Vagina (tissue), 2 donors: ENCODE measurements around the gene IL13RA1.

Source experiments
- POLR2A ChIP-seq, 2 donors: fragments of 450-650 bp; IDR thresholded peaks; one replicate each; pipeline ENCODE4 v1.6.1; 2017; ENCODE audit warnings: antibody characterized with exemption in 2 of 2, mild to moderate bottlenecking in 2 of 2, moderate library complexity in 2 of 2
- TF ChIP-seq, protein P1 (sequence below), 3 experiments: fragments of 450-650 bp in 2 of 3; fragments of 200-600 bp in 1 of 3; sonication (generic) in 1 of 3; IDR thresholded peaks; one replicate each; pipeline ENCODE4 v1.5.1; 2017 to 2019; ENCODE audit warnings: antibody characterized with exemption in 3 of 3, mild to moderate bottlenecking in 2 of 3, moderate library complexity in 2 of 3

- TF ChIP-seq, protein P1, sequence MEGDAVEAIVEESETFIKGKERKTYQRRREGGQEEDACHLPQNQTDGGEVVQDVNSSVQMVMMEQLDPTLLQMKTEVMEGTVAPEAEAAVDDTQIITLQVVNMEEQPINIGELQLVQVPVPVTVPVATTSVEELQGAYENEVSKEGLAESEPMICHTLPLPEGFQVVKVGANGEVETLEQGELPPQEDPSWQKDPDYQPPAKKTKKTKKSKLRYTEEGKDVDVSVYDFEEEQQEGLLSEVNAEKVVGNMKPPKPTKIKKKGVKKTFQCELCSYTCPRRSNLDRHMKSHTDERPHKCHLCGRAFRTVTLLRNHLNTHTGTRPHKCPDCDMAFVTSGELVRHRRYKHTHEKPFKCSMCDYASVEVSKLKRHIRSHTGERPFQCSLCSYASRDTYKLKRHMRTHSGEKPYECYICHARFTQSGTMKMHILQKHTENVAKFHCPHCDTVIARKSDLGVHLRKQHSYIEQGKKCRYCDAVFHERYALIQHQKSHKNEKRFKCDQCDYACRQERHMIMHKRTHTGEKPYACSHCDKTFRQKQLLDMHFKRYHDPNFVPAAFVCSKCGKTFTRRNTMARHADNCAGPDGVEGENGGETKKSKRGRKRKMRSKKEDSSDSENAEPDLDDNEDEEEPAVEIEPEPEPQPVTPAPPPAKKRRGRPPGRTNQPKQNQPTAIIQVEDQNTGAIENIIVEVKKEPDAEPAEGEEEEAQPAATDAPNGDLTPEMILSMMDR (IDR thresholded peaks at IDR 0.05): no peak
- TF ChIP-seq POLR2A (IDR thresholded peaks at IDR 0.05): no peak
Observed at GRCh38 chrX:118706681-118707080, 20.7 kb upstream of the IL13RA1 start.
